ENCODE data around the gene FOSB.

- TF ChIP-seq POLR2A (IDR thresholded peaks at IDR 0.05; ENCODE audit: low read depth, low read length) (no peak), CTCF (IDR thresholded peaks at IDR 0.05; ENCODE audit: extremely low read depth in 1 of 2, insufficient read depth in 1 of 2, low read depth in 1 of 2, low read length in 2 of 2) (no peak), POLR2AphosphoS5 (IDR thresholded peaks at IDR 0.05; ENCODE audit: insufficient read depth, low read depth, low read length) (no peak), EZH2 (IDR thresholded peaks at IDR 0.05; ENCODE audit: borderline replicate concordance, low read depth, low read length, severe bottlenecking) (no peak), FOS (IDR thresholded peaks at IDR 0.05; ENCODE audit: borderline replicate concordance, insufficient read depth, low read length) (peak; percentile 50), JUN (IDR thresholded peaks at IDR 0.05; ENCODE audit: borderline replicate concordance, insufficient read depth, insufficient read length, low read depth) (peak; percentile 21)
Observed at GRCh38 chr19:45477713-45478453, 10.1 kb downstream of the FOSB start.

Measured in endothelial cell of umbilical vein (primary cell).